B cell (primary cell): ENCODE results near the gene ANKFN1. TPM values are rescaled to one million over a fixed set of nuclear protein-coding genes. Genes with fewer than 3 reads are reported as not detected.
"Not testable (repeated sequence)": the region's sequence is repeated elsewhere in the genome, so short reads cannot be mapped to it uniquely, and the experiment has no call there.

Experiments
- ATAC-seq: fragments of 200-7000 bp; cut with Tn5 transposase; one replicate; pipeline ENCODE4 v1.10.0; 2021; ENCODE audit warnings: low read depth, mild to moderate bottlenecking, moderate number of reproducible peaks, moderate library complexity
- CTCF ChIA-PET: fragments of 350-600 bp; sonication (Branson Sonifier 250); formaldehyde crosslinking; loops from one replicate; lab custom pipeline; 2021; ENCODE audit warnings: antibody characterized with exemption, inconsistent platforms; lab: Charles Lee
- POLR2A ChIA-PET: fragments of 350-600 bp; sonication (Branson Sonifier 250); formaldehyde crosslinking; loops from one replicate; lab custom pipeline; 2021; ENCODE audit warnings: antibody characterized with exemption; lab: Charles Lee
- DNase-seq: peaks from one replicate; pipeline ENCODE4 v3.0.0; 2013
- H2AFZ ChIP-seq: 2 replicates; pipeline ENCODE4 v1.6.1; 2012; ENCODE audit warnings: mild to moderate bottlenecking, low read depth, low read length; ENCODE audit not compliant: insufficient read depth, poor library complexity, severe bottlenecking
- H3K27ac ChIP-seq, 2 donors: 1 replicate in 1 of 2; 2 replicates in 1 of 2; pipeline ENCODE4 v1.5.1; 2012 to 2013; ENCODE audit warnings: low read length in 2 of 2, mild to moderate bottlenecking in 2 of 2, moderate library complexity in 1 of 2
- H3K27me3 ChIP-seq, 4 experiments: fragments of 200-600 bp in 1 of 4; sonication (generic) in 1 of 4; replicated peaks in 1 of 4; 1 replicate in 2 of 4; 2 replicates in 2 of 4; pipeline versions ENCODE4 v1.6.1 to v1.7.0; 2013 to 2016; ENCODE audit warnings: low read length in 3 of 4, mild to moderate bottlenecking in 2 of 4, mixed read lengths in 1 of 4, moderate library complexity in 1 of 4; ENCODE audit not compliant: insufficient read depth in 4 of 4, control insufficient read depth in 3 of 4; ENCODE audit errors: control extremely low read depth in 1 of 4
- H3K36me3 ChIP-seq, 2 experiments: replicated peaks in 1 of 2; 1 replicate in 1 of 2; 2 replicates in 1 of 2; pipeline versions ENCODE4 v1.6.1 to v1.7.1; 2013; ENCODE audit warnings: low read length in 1 of 2; ENCODE audit not compliant: insufficient read depth in 2 of 2, control insufficient read depth in 1 of 2; ENCODE audit errors: control extremely low read depth in 1 of 2, extremely low read depth in 1 of 2
- H3K4me1 ChIP-seq, 2 donors: fragments of 200-600 bp in 1 of 2; sonication (generic) in 1 of 2; 1 replicate in 1 of 2; 2 replicates in 1 of 2; pipeline versions ENCODE4 v1.5.1 to v1.6.1; 2013 to 2017; ENCODE audit warnings: low read length in 2 of 2; ENCODE audit not compliant: control insufficient read depth in 2 of 2, insufficient read depth in 2 of 2
- H3K4me2 ChIP-seq: replicated peaks from 2 replicates; pipeline ENCODE3; 2012; ENCODE audit warnings: mild to moderate bottlenecking, low read depth, low read length; ENCODE audit not compliant: poor library complexity, severe bottlenecking
- H3K4me3 ChIP-seq, 5 experiments: fragments of 200-600 bp in 1 of 5; sonication (generic) in 1 of 5; 1 replicate in 3 of 5; 2 replicates in 2 of 5; pipeline versions ENCODE4 v1.5.1 to v1.7.0; 2011 to 2016; ENCODE audit warnings: low read length in 4 of 5, mild to moderate bottlenecking in 4 of 5, low read depth in 2 of 5, control low read depth in 1 of 5, moderate library complexity in 1 of 5; ENCODE audit not compliant: insufficient read depth in 1 of 5; ENCODE audit errors: control extremely low read depth in 1 of 5, extremely low read depth in 1 of 5
- H3K79me2 ChIP-seq: fragments of 200-600 bp; sonication (generic); one replicate; pipeline ENCODE4 v1.6.0; 2016; ENCODE audit warnings: low read length; ENCODE audit not compliant: control insufficient read depth, insufficient read depth
- H3K9ac ChIP-seq: fragments of 200-600 bp; sonication (generic); 2 replicates; pipeline ENCODE4 v1.6.1; 2017; ENCODE audit warnings: mild to moderate bottlenecking, low read length, moderate library complexity
- H3K9me3 ChIP-seq, 3 donors: one replicate each; pipeline versions ENCODE4 v1.6.1 to v1.7.1; 2013; ENCODE audit warnings: low read length in 2 of 3; ENCODE audit not compliant: control insufficient read depth in 2 of 3, insufficient read depth in 1 of 3; ENCODE audit errors: control extremely low read depth in 1 of 3
- H4K20me1 ChIP-seq: 2 replicates; pipeline ENCODE4 v1.6.0; 2012; ENCODE audit warnings: mild to moderate bottlenecking, low read length; ENCODE audit not compliant: insufficient read depth, control insufficient read depth, poor library complexity, severe bottlenecking
- H3K27ac Mint-ChIP-seq: one replicate; pipeline ENCODE4 v1.8.0; 2021; ENCODE audit warnings: mixed read lengths
- H3K27me3 Mint-ChIP-seq: one replicate; pipeline ENCODE4 v1.8.0; 2021; ENCODE audit warnings: mixed read lengths
- H3K4me1 Mint-ChIP-seq: one replicate; pipeline ENCODE4 v1.8.0; 2021; ENCODE audit warnings: mixed read lengths
- H3K4me3 Mint-ChIP-seq: one replicate; pipeline ENCODE4 v1.8.0; 2021; ENCODE audit warnings: mixed read lengths
- H3K9me3 Mint-ChIP-seq: one replicate; pipeline ENCODE4 v1.8.0; 2022; ENCODE audit warnings: mixed read lengths; ENCODE audit not compliant: insufficient read depth
- EZH2 ChIP-seq: IDR thresholded peaks from 2 replicates; pipeline ENCODE4 v1.6.1; 2012; ENCODE audit warnings: borderline replicate concordance, low read depth, mild to moderate bottlenecking, moderate library complexity, low read length; ENCODE audit not compliant: insufficient read depth, poor library complexity, severe bottlenecking
- WGBS: methylation state at CpG from one replicate; pipeline ENCODE4 v1.1.5; 2013; ENCODE audit warnings: missing lambda C conversion rate; ENCODE audit not compliant: insufficient coverage; 5-methylcytosine and 5-hydroxymethylcytosine counted together
- intact Hi-C: fragments of 100-400 bp; cut with micrococcal nuclease; formaldehyde crosslinking; loops from one replicate; pipeline ENCODE4 v1.10.0; 2022
- polyA plus RNA-seq: library from polyadenylated mRNA; depleted of rRNA; stranded (reverse); fragments of >200 nt; gene quantifications from 2 replicates; pipeline ENCODE4 v1.2.3, GENCODE V29; 2012
- total RNA-seq, 2 donors: library from RNA; stranded (reverse); fragments of 120-200 nt in 1 of 2; gene quantifications; 1 replicate in 1 of 2; 2 replicates in 1 of 2; pipeline versions ENCODE4 v1.2.3 to v1.2.4, GENCODE V29; 2013 to 2022
- TF ChIP-seq, protein P1 (sequence below): fragments of 200-600 bp; IDR thresholded peaks from one replicate; pipeline ENCODE4 v1.8.0; 2022; ENCODE audit warnings: antibody characterized with exemption, mild to moderate bottlenecking

ANKFN1 gene
- total and polyA plus RNA-seq, 2 donors (not counting 1 experiment from before 2014, with no cell fraction given) = not detected

DNA sequence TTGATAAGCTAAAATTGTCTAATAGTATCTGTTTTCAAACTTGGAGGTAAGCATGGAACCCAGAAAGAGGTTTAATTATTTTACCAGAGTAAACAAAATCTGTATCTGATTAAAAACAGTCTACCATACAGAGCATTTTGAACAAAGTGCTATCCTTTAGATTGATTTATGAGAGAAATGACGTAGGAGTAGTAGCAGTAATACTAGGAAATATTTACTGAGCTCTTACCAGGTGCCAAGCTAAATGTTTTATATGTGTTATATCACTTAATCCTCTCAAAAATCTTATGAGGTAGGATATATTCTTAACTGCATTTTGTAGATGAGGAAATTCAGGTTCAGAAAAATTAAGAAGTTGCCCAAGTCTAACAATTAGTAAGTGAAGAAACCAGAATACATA lies 253.8 kb downstream of the ANKFN1 start:
- H2AFZ ChIP-seq = no peak overlapping the region
- no peak for ATAC-seq
- H3K9me3 Mint-ChIP-seq = no peaks in the 10 kb centered on the region
- intact Hi-C loops = no loop called here
- no peaks in the 10 kb centered on the region for H3K79me2 ChIP-seq
- WGBS = no CpG with 5 or more reads among the region's 1 CpG
- H3K4me3 Mint-ChIP-seq = no peak overlapping the region
- H3K4me1 Mint-ChIP-seq = no peaks in the 10 kb centered on the region
- ChIA-PET CTCF (interaction anchor here (0.6 kb wide), 1 partner anchor 10 kb away, joined by 3 read pairs; no protein-coding TSS in a partner anchor), POLR2A (no interaction called here)
- no peak for TF ChIP-seq EZH2
- TF ChIP-seq, protein P1, sequence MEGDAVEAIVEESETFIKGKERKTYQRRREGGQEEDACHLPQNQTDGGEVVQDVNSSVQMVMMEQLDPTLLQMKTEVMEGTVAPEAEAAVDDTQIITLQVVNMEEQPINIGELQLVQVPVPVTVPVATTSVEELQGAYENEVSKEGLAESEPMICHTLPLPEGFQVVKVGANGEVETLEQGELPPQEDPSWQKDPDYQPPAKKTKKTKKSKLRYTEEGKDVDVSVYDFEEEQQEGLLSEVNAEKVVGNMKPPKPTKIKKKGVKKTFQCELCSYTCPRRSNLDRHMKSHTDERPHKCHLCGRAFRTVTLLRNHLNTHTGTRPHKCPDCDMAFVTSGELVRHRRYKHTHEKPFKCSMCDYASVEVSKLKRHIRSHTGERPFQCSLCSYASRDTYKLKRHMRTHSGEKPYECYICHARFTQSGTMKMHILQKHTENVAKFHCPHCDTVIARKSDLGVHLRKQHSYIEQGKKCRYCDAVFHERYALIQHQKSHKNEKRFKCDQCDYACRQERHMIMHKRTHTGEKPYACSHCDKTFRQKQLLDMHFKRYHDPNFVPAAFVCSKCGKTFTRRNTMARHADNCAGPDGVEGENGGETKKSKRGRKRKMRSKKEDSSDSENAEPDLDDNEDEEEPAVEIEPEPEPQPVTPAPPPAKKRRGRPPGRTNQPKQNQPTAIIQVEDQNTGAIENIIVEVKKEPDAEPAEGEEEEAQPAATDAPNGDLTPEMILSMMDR = no peak
- no peaks in the 10 kb centered on the region for H4K20me1 ChIP-seq
- H3K36me3 ChIP-seq = no peaks in the 10 kb centered on the region
- H3K4me3 ChIP-seq = no peak overlapping the region
- no peaks in the 10 kb centered on the region for H3K4me1 ChIP-seq
- no peak overlapping the region for H3K4me2 ChIP-seq
- H3K27ac Mint-ChIP-seq = no peak overlapping the region
- no peak overlapping the region for H3K9ac ChIP-seq
- no peak overlapping the region for H3K27ac ChIP-seq
- H3K9me3 ChIP-seq = peaks cover 0 to 3% (median 0%) of the 10 kb centered on the region in 3 donors
- DNase-seq = no peak
- H3K27me3 ChIP-seq = peaks cover 0 to 4% (median 2%) of the 10 kb centered on the region in 4 experiments
- peaks cover 17% of the 10 kb centered on the region for H3K27me3 Mint-ChIP-seq

DNA sequence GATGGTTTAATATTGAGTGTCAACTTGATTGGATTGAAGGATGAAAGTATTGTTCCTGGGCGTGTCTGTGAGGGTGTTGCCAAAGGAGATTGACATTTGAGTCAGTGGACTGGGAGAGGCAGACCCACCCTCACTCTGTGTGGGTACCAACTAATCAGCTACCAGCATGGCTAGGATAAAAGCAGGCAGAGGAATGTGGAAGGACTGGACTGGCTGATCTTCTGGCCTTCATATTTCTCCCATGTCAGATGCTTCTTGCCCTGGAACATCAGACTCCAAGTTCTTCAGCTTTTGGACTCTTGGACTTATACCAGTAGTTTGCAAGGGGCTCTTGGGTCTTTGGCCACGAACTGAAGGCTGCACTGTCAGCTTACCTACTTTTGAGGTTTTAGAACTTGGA lies 259.1 kb downstream of the ANKFN1 start:
- POLR2A ChIA-PET, H3K9me3 ChIP-seq, H3K79me2 ChIP-seq, H3K9me3 Mint-ChIP-seq, H3K27ac ChIP-seq, H3K4me1 Mint-ChIP-seq, H3K4me1 ChIP-seq, CTCF ChIA-PET, H3K9ac ChIP-seq, H3K4me3 Mint-ChIP-seq, ATAC-seq, intact Hi-C loops, H4K20me1 ChIP-seq, H3K4me2 ChIP-seq, H3K27ac Mint-ChIP-seq, H2AFZ ChIP-seq, H3K27me3 ChIP-seq, H3K4me3 ChIP-seq, DNase-seq, H3K36me3 ChIP-seq, H3K27me3 Mint-ChIP-seq: not testable (repeated sequence)
- WGBS = 75% methylated on average over 1 of the region's 2 CpGs
